PFSK-1 (cell line): ENCODE measurements around the gene SSU72.

Source experiments
- FOXP2 ChIP-seq: optimal IDR thresholded peaks from 2 replicates; pipeline ENCODE3; 2011; ENCODE audit warnings: borderline replicate concordance, control low read depth, inconsistent platforms; ENCODE audit not compliant: insufficient read depth; ENCODE audit errors: extremely low read length, extremely low read depth
- POLR2AphosphoS5 ChIP-seq: IDR thresholded peaks from 2 replicates; pipeline ENCODE4 v1.6.1; 2012; ENCODE audit warnings: low read depth, mild to moderate bottlenecking, control low read depth, low read length, moderate library complexity
- REST ChIP-seq, 2 experiments: IDR thresholded peaks; 2 replicates each; pipeline versions ENCODE4 v1.6.1 to v1.8.0; 2011 to 2012; ENCODE audit warnings: low read depth in 2 of 2, low read length in 2 of 2, control low read depth in 1 of 2, inconsistent platforms in 1 of 2, mild to moderate bottlenecking in 1 of 2, moderate library complexity in 1 of 2; ENCODE audit not compliant: insufficient read depth in 1 of 2
- SIN3A ChIP-seq: IDR thresholded peaks from 2 replicates; pipeline ENCODE4 v1.6.1; 2012; ENCODE audit warnings: mild to moderate bottlenecking, low read length, moderate library complexity, borderline replicate concordance; ENCODE audit not compliant: insufficient read depth
- TAF1 ChIP-seq: IDR thresholded peaks from 2 replicates; pipeline ENCODE4 v1.6.1; 2012; ENCODE audit warnings: low read length, control low read depth, borderline replicate concordance; ENCODE audit not compliant: insufficient read depth

SSU72 gene

GRCh38 chr1:1602968-1603506 is 28.4 kb upstream of the SSU72 start:
- TF ChIP-seq SIN3A (no peak), FOXP2 (no peak), POLR2AphosphoS5 (no peak), TAF1 (no peak), REST (IDR thresholded peaks at IDR 0.05; ENCODE audit: insufficient read depth in 1 of 2, low read depth in 2 of 2, low read length in 2 of 2) (no peak)

- TF ChIP-seq TAF1 (no peak), POLR2AphosphoS5 (no peak), FOXP2 (no peak), SIN3A (no peak), REST (IDR thresholded peaks at IDR 0.05; ENCODE audit: insufficient read depth in 1 of 2, low read depth in 2 of 2, low read length in 2 of 2) (no peak)
Observed at GRCh38 chr1:1602304-1602967, 27.8 kb upstream of the SSU72 start.

GRCh38 chr1:1601564-1602303 is 27.1 kb upstream of the SSU72 start:
- no peak for TF ChIP-seq TAF1
- TF ChIP-seq REST (IDR thresholded peaks at IDR 0.05; ENCODE audit: insufficient read depth in 1 of 2, low read depth in 2 of 2, low read length in 2 of 2), result no peak
- no peak for TF ChIP-seq POLR2AphosphoS5

GRCh38 chr1:1600861-1601563 is 26.3 kb upstream of the SSU72 start:
- TF ChIP-seq FOXP2, result no peak
- TF ChIP-seq REST (IDR thresholded peaks at IDR 0.05; ENCODE audit: insufficient read depth in 1 of 2, low read depth in 2 of 2, low read length in 2 of 2), result no peak
- no peak for TF ChIP-seq TAF1
- no peak for TF ChIP-seq SIN3A
- no peak for TF ChIP-seq POLR2AphosphoS5
